Activated CD4-positive, CD25-positive, alpha-beta regulatory T cell (primary cell): Measurements from ENCODE around the gene PTPRD.

ENCODE experiments used
- DNase-seq, 4 experiments: peaks; one replicate each; lab custom pipeline; 2025; lab: John Stamatoyannopoulos, UW

Gene PTPRD

DNA sequence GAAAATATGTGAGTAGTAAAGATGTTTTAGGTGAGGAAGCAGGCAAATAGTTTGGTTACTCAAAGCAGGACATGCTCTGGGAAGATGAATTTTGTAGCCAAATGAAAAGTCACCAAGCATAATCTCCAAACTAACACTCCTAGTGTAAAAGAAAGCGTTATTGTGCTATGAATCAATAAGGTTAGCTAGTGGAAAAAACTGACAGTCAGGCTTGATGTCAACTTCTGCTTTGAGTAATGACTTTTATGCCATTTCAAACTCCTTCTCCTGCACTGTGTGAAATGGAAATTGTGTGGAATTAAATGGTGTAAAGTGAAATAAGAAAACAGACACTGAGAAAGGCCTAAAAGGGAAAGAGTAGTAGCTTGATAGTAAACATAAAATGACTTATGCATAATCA lies 2176.0 kb downstream of the PTPRD start:
- no peak for DNase-seq

GRCh38 chr9:8434621-8435020 lies 2178.2 kb downstream of the PTPRD start:
- no peak for DNase-seq

DNA sequence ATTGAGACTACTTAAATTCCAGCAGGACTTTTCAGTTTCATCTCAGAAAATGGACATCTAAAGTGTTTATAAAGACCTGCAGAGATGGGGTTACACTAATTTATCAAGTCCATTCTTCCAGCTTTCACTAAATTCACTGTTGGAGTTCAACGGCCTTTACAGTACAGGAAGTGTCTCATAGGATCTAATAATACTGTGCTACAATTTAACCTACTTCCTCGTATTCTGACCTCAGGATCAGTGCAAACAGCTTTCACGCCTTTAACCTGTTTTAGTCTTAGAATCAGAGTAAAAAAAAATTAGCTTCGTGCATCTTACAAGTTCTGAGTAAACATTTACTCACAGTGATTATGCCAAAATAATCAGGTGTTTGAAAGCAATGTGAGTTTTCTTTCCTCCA lies 2180.6 kb downstream of the PTPRD start:
- no peak for DNase-seq

- no peak for DNase-seq
Measured at GRCh38 chr9:8431505-8431904, 2181.3 kb downstream of the PTPRD start.

DNA sequence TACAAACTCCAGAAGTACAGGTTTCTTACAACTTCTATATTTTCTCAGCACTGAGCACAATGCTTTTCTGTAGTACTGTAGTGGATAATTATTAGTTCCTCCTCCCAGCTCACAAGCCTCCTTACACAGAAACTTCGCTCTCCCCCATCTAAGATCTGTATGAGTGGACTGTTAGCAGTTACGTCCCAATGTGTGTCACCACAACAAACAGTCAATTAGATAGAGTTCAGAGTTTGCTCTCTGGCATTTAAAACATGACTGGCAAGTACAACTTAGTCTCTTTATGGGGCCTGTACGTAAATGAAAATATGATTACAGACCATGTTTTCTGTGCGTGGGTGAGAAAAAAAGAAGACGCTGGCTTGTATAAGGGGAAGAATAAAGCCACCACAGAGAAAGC lies 2181.9 kb downstream of the PTPRD start:
- no peak for DNase-seq

GRCh38 chr9:8429768-8430167 lies 2183.0 kb downstream of the PTPRD start:
- DNase-seq = no peak

DNA sequence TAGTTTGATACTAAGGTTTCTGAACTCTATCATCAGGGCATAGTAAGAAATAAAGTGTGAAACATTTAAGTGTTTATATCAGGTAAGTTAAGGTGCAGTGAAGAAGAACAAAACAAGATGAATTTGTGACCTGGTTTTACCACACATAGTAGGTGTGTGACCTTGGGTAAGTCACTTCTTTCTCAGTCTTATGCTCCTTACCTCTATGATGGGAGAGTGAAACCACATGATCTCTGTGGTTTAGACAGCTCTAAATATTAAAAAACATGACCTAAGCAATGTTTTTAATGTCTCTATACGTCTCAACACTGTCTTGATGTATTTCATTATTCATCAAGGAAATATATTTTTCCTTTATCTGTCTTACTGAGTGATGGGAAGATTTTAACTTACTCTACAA lies 2183.6 kb downstream of the PTPRD start:
- DNase-seq = no peak

- DNase-seq = no peak
Measured at GRCh38 chr9:8428389-8428788, 2184.4 kb downstream of the PTPRD start.

DNA sequence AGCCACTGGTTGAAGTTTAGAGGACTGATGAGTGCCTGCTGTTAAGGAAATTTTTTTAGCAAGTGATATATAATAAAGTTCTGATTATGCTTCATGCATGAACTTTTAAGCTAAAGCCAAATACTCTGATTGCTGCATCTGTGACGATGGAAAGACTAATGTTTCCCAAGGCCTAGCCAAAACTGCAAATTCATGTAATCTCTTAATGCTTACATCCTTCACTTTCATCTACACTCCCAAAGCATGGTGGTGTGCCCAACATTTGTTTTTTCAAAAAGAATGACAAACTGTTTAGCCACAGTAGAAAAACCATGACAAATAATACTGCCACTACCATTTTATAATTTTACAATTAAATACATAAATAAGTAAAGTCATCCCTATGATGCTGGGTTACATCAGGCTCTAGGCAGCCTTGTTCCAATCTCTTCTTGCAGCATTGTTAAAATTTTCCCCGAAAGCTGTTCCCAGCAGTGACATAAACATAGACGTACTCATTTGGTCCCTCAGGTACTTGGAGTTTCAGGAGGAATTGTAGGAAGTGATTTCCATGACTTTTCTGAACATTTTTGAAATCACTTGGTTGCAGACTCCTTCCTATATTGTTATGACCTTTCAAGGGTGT lies 2187.9 kb downstream of the PTPRD start:
- no peak for DNase-seq

DNA sequence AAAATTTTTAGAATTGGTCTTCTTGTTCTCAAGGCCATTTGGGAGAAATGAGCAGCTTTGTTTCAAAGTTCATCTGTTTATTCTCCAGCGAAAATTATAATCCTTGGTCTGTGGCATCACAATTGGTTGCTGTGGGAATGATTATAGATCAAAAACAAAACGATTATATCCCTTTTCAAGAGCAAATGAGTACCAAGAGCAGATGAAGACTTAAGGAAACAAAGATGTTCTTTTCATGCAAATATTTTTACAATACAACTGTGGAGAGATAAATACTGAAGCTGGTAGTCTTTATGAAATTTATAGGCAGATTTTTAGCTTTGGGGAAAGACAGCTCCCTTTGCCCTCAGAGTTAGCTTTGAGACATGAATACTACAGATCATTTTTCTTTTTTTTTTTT lies 2192.4 kb downstream of the PTPRD start:
- DNase-seq = no peak

DNA sequence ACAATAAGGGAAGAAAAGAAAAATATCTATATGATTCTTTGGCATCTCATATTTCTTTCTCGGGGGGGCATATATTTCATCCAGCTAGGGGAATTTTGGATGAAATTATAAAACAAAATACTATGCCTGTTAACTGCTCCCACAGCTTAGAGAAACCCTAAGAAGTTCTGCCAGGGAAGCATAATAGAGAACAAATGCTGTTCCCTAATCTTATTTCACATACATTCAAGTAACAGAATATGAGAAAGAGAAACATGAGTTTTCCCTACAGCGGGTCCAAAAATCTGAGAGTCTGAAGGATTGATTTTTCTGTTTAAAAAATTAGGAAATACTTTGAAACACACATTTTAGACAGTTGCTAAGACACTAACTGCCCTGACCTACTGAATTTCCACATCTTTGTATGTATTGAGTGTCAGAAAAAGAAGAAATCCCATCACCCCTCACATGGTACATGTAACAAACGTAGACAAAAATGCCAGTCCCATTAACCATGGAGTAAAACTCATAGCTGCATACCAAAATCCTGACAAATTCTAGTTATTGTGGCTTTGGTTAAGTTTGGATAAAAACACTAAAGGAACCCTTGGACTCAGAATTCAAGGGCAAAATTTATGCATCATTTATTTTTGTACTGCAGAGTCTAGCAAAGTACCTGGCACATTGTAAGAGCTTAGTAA lies 2193.1 kb downstream of the PTPRD start:
- DNase-seq = no peak

DNA sequence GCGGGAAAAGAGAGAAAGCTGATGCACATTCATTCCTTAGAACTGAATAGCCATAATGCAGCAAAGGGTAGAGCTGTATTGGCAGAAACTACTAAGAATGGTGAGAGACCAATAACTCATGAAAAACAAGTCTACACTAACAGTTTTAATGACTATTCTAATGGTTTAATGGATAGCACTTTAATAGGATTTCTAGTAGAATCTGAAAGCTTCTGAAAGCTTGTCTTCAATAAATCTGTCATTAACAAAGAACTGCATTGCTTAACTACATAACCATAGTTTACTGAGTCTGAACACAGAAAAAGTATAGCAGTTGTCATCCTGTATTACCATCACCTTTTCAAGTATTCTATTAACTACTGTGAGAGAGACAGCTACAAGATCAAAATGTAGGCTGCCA lies 2195.5 kb downstream of the PTPRD start:
- DNase-seq = no peak

DNA sequence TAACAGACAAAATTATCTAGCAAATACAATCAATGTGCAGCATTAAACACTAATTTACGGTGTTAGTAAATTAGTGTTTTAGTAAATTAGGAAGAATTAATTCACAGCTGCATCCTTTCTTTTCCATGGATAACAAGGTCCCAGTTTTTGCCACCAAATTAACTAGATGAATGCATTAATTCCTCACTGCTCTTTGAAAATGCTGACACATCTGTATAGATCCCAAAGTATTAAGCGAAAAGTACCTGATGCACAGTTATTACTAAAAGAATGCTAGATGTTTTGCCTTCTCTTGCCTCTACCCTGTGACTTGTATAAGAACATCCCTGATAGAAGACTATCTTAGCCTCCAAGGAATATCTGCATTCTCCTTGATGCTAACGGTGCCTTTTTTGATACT lies 2200.5 kb downstream of the PTPRD start:
- DNase-seq = no peak

DNA sequence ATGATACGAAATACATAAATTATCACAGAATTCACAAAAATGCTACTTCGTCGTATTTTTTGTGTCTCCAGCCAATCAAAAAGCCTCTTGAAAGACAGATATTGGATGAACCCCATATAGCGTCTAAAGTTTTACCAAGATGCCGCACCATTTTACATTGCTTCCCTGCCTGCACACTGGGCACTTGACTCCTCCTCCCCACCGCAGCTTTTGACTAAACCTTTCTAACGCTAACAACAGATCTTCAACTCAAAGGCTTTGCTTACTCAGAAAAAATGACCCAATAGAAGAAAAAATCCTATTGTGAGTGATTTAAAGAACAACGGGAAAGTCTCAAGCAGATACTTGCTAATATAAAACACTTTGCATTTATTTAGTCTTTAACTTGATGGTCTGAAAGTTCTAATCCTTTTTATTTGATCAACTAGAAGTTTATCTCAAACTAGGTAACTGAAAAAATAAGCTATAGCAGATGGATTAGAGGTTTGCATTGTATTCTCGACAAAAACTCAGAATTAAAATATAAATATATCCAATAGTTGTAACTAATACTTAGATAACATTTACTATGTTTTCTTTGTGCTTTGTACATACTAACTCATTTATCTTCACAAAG lies 2204.1 kb downstream of the PTPRD start:
- no peak for DNase-seq

- DNase-seq = no peak
Measured at GRCh38 chr9:8401961-8402705, 2210.7 kb downstream of the PTPRD start.

- DNase-seq = no peak
Measured at GRCh38 chr9:8400378-8400777, 2212.4 kb downstream of the PTPRD start.

GRCh38 chr9:8395022-8395421 lies 2217.8 kb downstream of the PTPRD start:
- DNase-seq = no peak

GRCh38 chr9:8394341-8394740 lies 2218.5 kb downstream of the PTPRD start:
- DNase-seq = no peak

DNA sequence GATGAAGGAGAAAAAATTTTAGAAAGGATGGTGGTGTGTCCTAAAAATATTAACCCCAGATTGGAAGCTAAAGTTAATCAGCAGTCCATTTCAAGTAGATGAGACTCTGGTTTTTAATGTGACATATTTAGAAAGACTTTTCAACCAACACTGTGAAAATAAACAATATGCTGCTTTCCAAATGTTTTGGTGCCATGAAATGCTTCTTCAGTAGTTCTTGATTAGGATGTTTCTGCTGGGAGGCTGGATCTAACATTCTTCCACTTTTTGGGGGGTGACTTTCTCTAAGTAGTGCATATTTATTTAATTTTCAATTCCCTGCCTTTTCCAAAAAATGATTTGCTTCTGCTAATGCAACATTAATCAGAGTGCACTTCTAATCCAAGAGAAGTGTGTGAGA lies 2219.9 kb downstream of the PTPRD start:
- no peak for DNase-seq

GRCh38 chr9:8391566-8391965 lies 2221.2 kb downstream of the PTPRD start:
- no peak for DNase-seq

DNA sequence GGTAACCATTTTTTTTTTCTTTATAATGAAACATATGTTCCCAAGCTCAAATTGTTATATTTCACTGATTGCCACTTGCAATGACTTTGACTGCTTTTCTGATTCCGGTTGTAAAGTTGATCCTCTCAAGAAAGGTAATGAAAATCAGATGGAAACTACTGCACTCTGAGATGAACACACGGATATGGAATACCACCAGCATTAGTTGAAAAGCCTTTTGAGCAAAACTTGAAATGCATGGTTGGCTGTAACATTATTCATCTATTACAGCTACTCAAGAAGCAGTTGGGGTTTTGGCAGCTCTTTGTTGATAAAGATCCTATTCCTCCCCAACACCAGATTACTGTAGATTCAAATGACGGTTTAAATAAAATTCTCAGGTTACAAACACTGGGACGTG lies 2221.7 kb downstream of the PTPRD start:
- no peak for DNase-seq

DNA sequence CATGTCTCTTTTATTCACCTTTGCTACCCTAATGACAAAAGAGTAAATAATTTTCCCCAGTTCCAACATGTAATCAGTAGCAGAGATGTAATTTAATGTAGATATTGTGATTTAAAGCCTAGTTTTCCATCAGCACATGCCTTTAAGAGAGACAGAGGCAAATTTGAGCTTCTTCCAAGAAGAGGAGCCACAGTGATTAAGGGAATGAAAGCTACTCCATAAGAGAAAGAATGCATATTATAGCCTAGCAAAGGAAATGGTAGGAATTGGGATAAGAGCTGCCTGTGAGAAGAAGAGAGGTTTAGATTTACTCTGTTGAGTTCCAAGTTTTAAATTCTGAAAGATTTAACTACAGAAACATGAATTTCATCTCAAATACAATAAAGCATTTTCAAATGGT lies 2222.2 kb downstream of the PTPRD start:
- DNase-seq = no peak

- no peak for DNase-seq
Measured at GRCh38 chr9:8389531-8389930, 2223.3 kb downstream of the PTPRD start.
